ENCODE measurements around the gene PLPP7. TPM values are rescaled to one million over a fixed set of nuclear protein-coding genes. Genes with fewer than 3 reads are reported as not detected.

Gene PLPP7
- total and polyA plus RNA-seq, 11 donors = 56.1 to 293 (median 109) TPM

GRCh38 chr9:131275332-131276093 is 14.0 kb upstream of the PLPP7 start:
- ATAC-seq (peak; percentile 52 to 62 (median 58)), DNase-seq (peak in 4 of 5 donors; percentile 70 to 88 (median 78))
- Histone ChIP-seq H3K36me3 (no peaks in the 10 kb centered on the region), H3K9me3 (no peaks in the 10 kb centered on the region), H3K4me1 (peaks cover 22 to 77% (median 51%) of the 10 kb centered on the region in 12 donors), H3K4me3 (peak overlapping the region; percentile 69 to 96 (median 84)), H3K27me3 (no peaks in the 10 kb centered on the region), H3K27ac (peak overlapping the region; percentile 88 to 99 (median 98))
- TF ChIP-seq POLR2A (IDR thresholded peaks at IDR 0.05) = no peak
- peak in 9 of 12 donors; percentile 6 to 56 (median 29) for TF ChIP-seq CTCF (IDR thresholded peaks at IDR 0.05)
- intact Hi-C loops (cut with DNase I) = loop anchor here in 9 of 10 donors (2.0 to 10.0 kb wide), 11 partner anchors 37 to 98 kb away; no protein-coding TSS in a partner anchor
- WGBS, 4 donors = 16 to 36% (median 21%) methylated on average over 18 to 29 of the region's 29 CpGs

GRCh38 chr9:131276094-131276888 is 13.2 kb upstream of the PLPP7 start, which contains the start of gene FAM78A:
Gene FAM78A, minus strand, starts transcription at chr9:131276510. Its CDS starts 331 bp downstream, at chr9:131276179.
- no peaks in the 10 kb centered on the region for H3K9me3 ChIP-seq
- WGBS, 4 donors = 2 to 11% (median 4%) methylated on average over 24 to 76 of the region's 76 CpGs
- TF ChIP-seq CTCF (IDR thresholded peaks at IDR 0.05) (peak in 3 of 12 donors; percentile 4 to 24 (median 10)), POLR2A (IDR thresholded peaks at IDR 0.05) (no peak)
- intact Hi-C loops (cut with DNase I) = loop anchor here in 8 of 10 donors (2.0 to 10.0 kb wide), 9 partner anchors 36 to 99 kb away; no protein-coding TSS in a partner anchor
- ATAC-seq (no peak), DNase-seq (peak; percentile 66 to 89 (median 77))
- H3K4me1 ChIP-seq = peaks cover 19 to 71% (median 43%) of the 10 kb centered on the region in 12 donors
- peaks cover 0 to 1% (median 0%) of the 10 kb centered on the region in 9 donors for H3K27me3 ChIP-seq
- peak within 1 kb of the TSS; percentile 88 to 99 (median 98) for H3K27ac ChIP-seq
- peak within 1 kb of the TSS; percentile 69 to 96 (median 84) for H3K4me3 ChIP-seq
- no peaks in the 10 kb centered on the region for H3K36me3 ChIP-seq

GRCh38 chr9:131276891-131277286 is 12.6 kb upstream of the PLPP7 start:
- H3K4me1 ChIP-seq = peaks cover 13 to 65% (median 37%) of the 10 kb centered on the region in 12 donors
- H3K27me3 ChIP-seq = peaks cover 0 to 7% (median 0%) of the 10 kb centered on the region in 9 donors
- peak overlapping the region; percentile 69 to 96 (median 84) for H3K4me3 ChIP-seq
- DNase-seq = peak in 1 of 5 donors; percentile 59
- intact Hi-C loops (cut with DNase I) = loop anchor here in 8 of 10 donors (2.0 to 10.0 kb wide), 9 partner anchors 35 to 100 kb away; no protein-coding TSS in a partner anchor
- H3K36me3 ChIP-seq = no peaks in the 10 kb centered on the region
- WGBS, 4 donors = 1% methylated on average over 60 of the region's 60 CpGs; no CpG with 5 or more reads in 2 of the 4 donors
- H3K9me3 ChIP-seq = no peaks in the 10 kb centered on the region
- TF ChIP-seq CTCF (IDR thresholded peaks at IDR 0.05) (no peak), POLR2A (IDR thresholded peaks at IDR 0.05) (no peak)
- peak overlapping the region; percentile 88 to 99 (median 98) for H3K27ac ChIP-seq
- ATAC-seq = peak in 2 of 4 donors; percentile 1 to 6

Data from heart left ventricle (tissue), 16 donors.